Mesenchymal stem cell (in vitro differentiated cells and primary cell): Measurements from ENCODE around the gene FLRT1.
A peak's percentile ranks its signal among the peaks of the same experiment; 100 is the strongest.

Source experiments
- DNase-seq: peaks from one replicate; pipeline ENCODE4 v3.0.0-alpha.2; 2013
- H2AFZ ChIP-seq: one replicate; pipeline ENCODE4 v1.6.1; 2013; ENCODE audit warnings: low read depth, mild to moderate bottlenecking, control low read depth, inconsistent platforms, low read length, moderate library complexity
- H2AK5ac ChIP-seq: 2 replicates; pipeline ENCODE4 v1.6.1; 2013; ENCODE audit warnings: low read length, moderate library complexity, mild to moderate bottlenecking, inconsistent platforms; ENCODE audit not compliant: severe bottlenecking
- H2BK120ac ChIP-seq: one replicate; pipeline ENCODE4 v1.6.1; 2013; ENCODE audit warnings: low read depth, mild to moderate bottlenecking, inconsistent platforms, low read length, moderate library complexity
- H2BK12ac ChIP-seq, 2 experiments: one replicate each; pipeline ENCODE4 v1.6.1; 2013; ENCODE audit warnings: inconsistent platforms in 2 of 2, low read length in 2 of 2, mild to moderate bottlenecking in 2 of 2, moderate library complexity in 2 of 2, control low read depth in 1 of 2
- H2BK15ac ChIP-seq: one replicate; pipeline ENCODE4 v1.6.1; 2013; ENCODE audit warnings: mild to moderate bottlenecking, low read depth, inconsistent platforms; ENCODE audit not compliant: poor library complexity, severe bottlenecking
- H2BK5ac ChIP-seq: 2 replicates; pipeline ENCODE4 v1.6.1; 2013; ENCODE audit warnings: low read depth, mild to moderate bottlenecking, low read length, control low read depth, inconsistent platforms; ENCODE audit not compliant: poor library complexity, severe bottlenecking
- H3K14ac ChIP-seq, 2 experiments: one replicate each; pipeline ENCODE4 v1.6.1; 2013; ENCODE audit warnings: inconsistent platforms in 2 of 2, low read length in 2 of 2, control low read depth in 1 of 2, mild to moderate bottlenecking in 1 of 2, moderate library complexity in 1 of 2
- H3K18ac ChIP-seq, 2 experiments: one replicate each; pipeline ENCODE4 v1.6.1; 2013; ENCODE audit warnings: inconsistent platforms in 2 of 2, low read length in 2 of 2, control low read depth in 1 of 2, low read depth in 1 of 2, mild to moderate bottlenecking in 1 of 2
- H3K23ac ChIP-seq, 2 experiments: one replicate each; pipeline ENCODE4 v1.6.1; 2013; ENCODE audit warnings: inconsistent platforms in 2 of 2, low read length in 2 of 2, mild to moderate bottlenecking in 2 of 2, moderate library complexity in 2 of 2, control low read depth in 1 of 2
- H3K27ac ChIP-seq: 2 replicates; pipeline ENCODE4 v1.5.1; 2013; ENCODE audit warnings: mild to moderate bottlenecking, moderate library complexity, low read length, control low read depth, inconsistent platforms; ENCODE audit not compliant: poor library complexity, severe bottlenecking
- H3K27me3 ChIP-seq, 2 experiments: 2 replicates each; pipeline versions ENCODE4 v1.6.1 to v1.7.0; 2013; ENCODE audit warnings: low read length in 2 of 2, mild to moderate bottlenecking in 2 of 2, moderate library complexity in 2 of 2, control low read depth in 1 of 2, inconsistent platforms in 1 of 2; ENCODE audit not compliant: control insufficient read depth in 1 of 2, insufficient read depth in 1 of 2
- H3K36me3 ChIP-seq, 2 experiments: 2 replicates each; pipeline versions ENCODE4 v1.6.1 to v1.7.0; 2013; ENCODE audit warnings: low read length in 2 of 2, control low read depth in 1 of 2, inconsistent platforms in 1 of 2, low read depth in 1 of 2, mild to moderate bottlenecking in 1 of 2; ENCODE audit not compliant: insufficient read depth in 2 of 2, control insufficient read depth in 1 of 2
- H3K4ac ChIP-seq, 2 experiments: one replicate each; pipeline ENCODE4 v1.6.1; 2013; ENCODE audit warnings: inconsistent platforms in 2 of 2, low read length in 2 of 2, mild to moderate bottlenecking in 2 of 2, moderate library complexity in 2 of 2, control low read depth in 1 of 2, low read depth in 1 of 2
- H3K4me1 ChIP-seq: 2 replicates; pipeline ENCODE4 v1.6.1; 2013; ENCODE audit warnings: low read depth, low read length, control low read depth; ENCODE audit not compliant: control insufficient read depth, insufficient read depth
- H3K4me2 ChIP-seq: 2 replicates; pipeline ENCODE4 v1.6.1; 2013; ENCODE audit warnings: low read length, mild to moderate bottlenecking, inconsistent platforms; ENCODE audit not compliant: poor library complexity, severe bottlenecking
- H3K4me3 ChIP-seq, 2 experiments: 2 replicates each; pipeline versions ENCODE4 v1.5.1 to v1.7.0; 2013; ENCODE audit warnings: low read length in 2 of 2, mild to moderate bottlenecking in 2 of 2, control low read depth in 1 of 2, low read depth in 1 of 2; ENCODE audit not compliant: insufficient read depth in 1 of 2
- H3K79me1 ChIP-seq: replicated peaks from 2 replicates; pipeline ENCODE4 v1.6.1; 2013; ENCODE audit warnings: mild to moderate bottlenecking, control low read depth, low read length, inconsistent platforms; ENCODE audit not compliant: poor library complexity, severe bottlenecking
- H3K9ac ChIP-seq: 2 replicates; pipeline ENCODE4 v1.7.0; 2013; ENCODE audit warnings: mild to moderate bottlenecking, low read length, moderate library complexity
- H3K9me3 ChIP-seq: 2 replicates; pipeline ENCODE4 v1.7.0; 2013; ENCODE audit warnings: mild to moderate bottlenecking, low read length; ENCODE audit not compliant: control insufficient read depth
- H4K8ac ChIP-seq: one replicate; pipeline ENCODE4 v1.6.1; 2013; ENCODE audit warnings: inconsistent platforms, mild to moderate bottlenecking, low read length, moderate library complexity
- H4K91ac ChIP-seq: one replicate; pipeline ENCODE4 v1.6.1; 2013; ENCODE audit warnings: mild to moderate bottlenecking, low read length, inconsistent platforms
- WGBS: methylation state at CpG from one replicate; pipeline ENCODE4 v1.1.7; 2013; ENCODE audit warnings: mixed read lengths; 5-methylcytosine and 5-hydroxymethylcytosine counted together

The FLRT1 gene

GRCh38 chr11:64049509-64049908, 13.8 kb downstream of the FLRT1 start:
- no peak overlapping the region for H4K8ac ChIP-seq
- no peak overlapping the region for H3K27ac ChIP-seq
- peaks cover 4 to 8% of the 10 kb centered on the region in 2 experiments for H3K27me3 ChIP-seq
- H3K14ac ChIP-seq, result no peak overlapping the region
- peaks cover 19% of the 10 kb centered on the region for H3K4me1 ChIP-seq
- H2BK12ac ChIP-seq, result no peak overlapping the region
- H2AK5ac ChIP-seq, result no peak overlapping the region
- WGBS, result 84% methylated on average over 8 of the region's 8 CpGs
- H4K91ac ChIP-seq, result no peak overlapping the region
- H3K79me1 ChIP-seq, result no peaks in the 10 kb centered on the region
- no peak overlapping the region for H3K4me3 ChIP-seq
- no peaks in the 10 kb centered on the region for H3K36me3 ChIP-seq
- no peak overlapping the region for H3K4me2 ChIP-seq
- no peak for DNase-seq
- no peak overlapping the region for H3K4ac ChIP-seq
- no peak overlapping the region for H3K18ac ChIP-seq
- no peak overlapping the region for H2BK120ac ChIP-seq
- H2BK5ac ChIP-seq, result no peak overlapping the region
- H3K9ac ChIP-seq, result no peak overlapping the region
- H2BK15ac ChIP-seq, result no peak overlapping the region
- no peak overlapping the region for H2AFZ ChIP-seq
- no peaks in the 10 kb centered on the region for H3K9me3 ChIP-seq
- no peak overlapping the region for H3K23ac ChIP-seq

GRCh38 chr11:64051297-64051696, 15.6 kb downstream of the FLRT1 start:
- 96% methylated on average over 19 of the region's 19 CpGs for WGBS
- Histone ChIP-seq H3K27ac (no peak overlapping the region), H3K4me1 (peaks cover 23% of the 10 kb centered on the region), H3K4me2 (no peak overlapping the region), H2BK120ac (no peak overlapping the region), H2AFZ (no peak overlapping the region), H3K9me3 (no peaks in the 10 kb centered on the region), H3K36me3 (peaks cover 0 to 4% of the 10 kb centered on the region in 2 experiments), H3K27me3 (peaks cover 0 to 7% of the 10 kb centered on the region in 2 experiments), H3K9ac (no peak overlapping the region), H2BK12ac (peak overlapping the region in 1 of 2 experiments; percentile 19), H3K4me3 (no peak overlapping the region), H4K91ac (no peak overlapping the region), H3K79me1 (no peaks in the 10 kb centered on the region), H4K8ac (no peak overlapping the region), H3K18ac (no peak overlapping the region), H2BK5ac (no peak overlapping the region), H3K23ac (no peak overlapping the region), H2AK5ac (no peak overlapping the region), H3K4ac (no peak overlapping the region), H2BK15ac (no peak overlapping the region), H3K14ac (no peak overlapping the region)
- no peak for DNase-seq

DNA sequence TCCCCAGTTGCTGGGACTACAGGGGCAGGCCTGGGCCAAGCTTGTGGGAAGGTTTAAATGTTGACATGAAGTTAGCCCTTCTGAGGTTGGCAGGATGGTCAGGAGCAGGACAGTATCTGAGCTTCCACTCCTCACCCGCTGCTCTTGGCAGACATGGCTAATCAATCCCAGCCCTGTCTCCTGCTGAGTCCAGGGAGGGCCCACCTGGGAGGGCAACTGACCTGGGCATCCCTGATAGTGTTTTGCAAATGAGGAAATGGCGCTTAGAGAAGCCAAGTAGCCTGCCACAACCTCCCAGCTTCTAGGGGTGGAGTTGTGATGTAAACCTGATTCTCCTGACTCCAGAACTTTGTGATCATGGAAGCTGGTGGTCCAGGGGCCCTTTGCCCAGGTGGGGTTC, 16.7 kb downstream of the FLRT1 start:
- Histone ChIP-seq H3K18ac (no peak overlapping the region), H3K14ac (no peak overlapping the region), H2BK15ac (no peak overlapping the region), H3K27me3 (peaks cover 0 to 7% of the 10 kb centered on the region in 2 experiments), H2BK5ac (no peak overlapping the region), H4K8ac (no peak overlapping the region), H2BK120ac (no peak overlapping the region), H3K4me2 (no peak overlapping the region), H2AFZ (no peak overlapping the region), H3K9ac (no peak overlapping the region), H3K27ac (no peak overlapping the region), H3K4ac (no peak overlapping the region), H3K79me1 (no peaks in the 10 kb centered on the region), H3K9me3 (no peaks in the 10 kb centered on the region), H2AK5ac (no peak overlapping the region), H4K91ac (no peak overlapping the region), H3K4me1 (peaks cover 23% of the 10 kb centered on the region), H3K4me3 (no peak overlapping the region), H3K23ac (no peak overlapping the region), H2BK12ac (no peak overlapping the region), H3K36me3 (peaks cover 0 to 4% of the 10 kb centered on the region in 2 experiments)
- no peak for DNase-seq
- 97% methylated on average over 2 of the region's 2 CpGs for WGBS

DNA sequence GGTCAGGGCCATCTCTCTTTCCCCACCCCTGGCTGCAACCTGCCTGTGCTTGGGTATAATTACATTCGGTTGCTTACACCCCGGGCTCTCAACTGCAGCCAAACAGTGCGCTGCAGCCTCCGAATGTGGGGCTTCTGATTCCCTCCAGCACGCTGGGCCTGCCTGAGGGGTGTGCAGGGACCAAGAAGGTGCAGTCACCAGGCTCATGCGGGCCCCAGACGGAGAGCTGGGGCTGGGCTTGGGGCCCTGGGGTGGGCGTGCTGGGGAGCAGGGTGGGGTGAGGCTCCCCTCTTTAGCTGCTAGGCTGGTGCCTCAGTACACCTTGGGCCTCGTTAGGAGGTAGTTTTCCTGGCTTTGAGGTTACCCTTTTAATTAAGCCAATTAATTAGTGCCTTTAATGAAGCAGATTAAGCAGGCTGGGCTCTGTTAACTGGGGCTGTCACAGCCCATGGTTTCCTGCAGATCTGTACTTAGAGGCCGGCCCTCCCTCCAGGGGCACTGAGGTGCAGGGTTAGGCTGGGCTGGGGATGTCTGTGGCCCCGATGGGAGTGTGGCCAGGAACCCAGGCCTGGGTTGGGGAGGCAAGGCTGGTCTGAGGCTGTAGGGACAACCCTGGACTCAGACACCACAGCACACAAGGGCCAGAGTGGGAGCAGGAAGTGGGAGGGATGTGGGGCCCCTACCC, 17.3 kb downstream of the FLRT1 start:
- Histone ChIP-seq H3K27me3 (peaks cover 0 to 7% of the 10 kb centered on the region in 2 experiments), H2BK5ac (no peak overlapping the region), H3K14ac (no peak overlapping the region), H2BK15ac (no peak overlapping the region), H2AK5ac (no peak overlapping the region), H2BK12ac (no peak overlapping the region), H4K91ac (peak overlapping the region; percentile 2), H3K27ac (no peak overlapping the region), H3K36me3 (peaks cover 0 to 4% of the 10 kb centered on the region in 2 experiments), H4K8ac (no peak overlapping the region), H3K9me3 (no peaks in the 10 kb centered on the region), H3K4me1 (peaks cover 26% of the 10 kb centered on the region), H3K23ac (no peak overlapping the region), H3K4me3 (no peak overlapping the region), H3K9ac (no peak overlapping the region), H2AFZ (no peak overlapping the region), H3K79me1 (no peaks in the 10 kb centered on the region), H3K4me2 (no peak overlapping the region), H3K4ac (no peak overlapping the region), H2BK120ac (no peak overlapping the region), H3K18ac (no peak overlapping the region)
- no peak for DNase-seq
- 80% methylated on average over 10 of the region's 11 CpGs for WGBS
